ENCODE data around the gene LAMA1.
"Not testable (repeated sequence)": the region's sequence is repeated elsewhere in the genome, so short reads cannot be mapped to it uniquely, and the experiment has no call there.

Gene LAMA1

DNA sequence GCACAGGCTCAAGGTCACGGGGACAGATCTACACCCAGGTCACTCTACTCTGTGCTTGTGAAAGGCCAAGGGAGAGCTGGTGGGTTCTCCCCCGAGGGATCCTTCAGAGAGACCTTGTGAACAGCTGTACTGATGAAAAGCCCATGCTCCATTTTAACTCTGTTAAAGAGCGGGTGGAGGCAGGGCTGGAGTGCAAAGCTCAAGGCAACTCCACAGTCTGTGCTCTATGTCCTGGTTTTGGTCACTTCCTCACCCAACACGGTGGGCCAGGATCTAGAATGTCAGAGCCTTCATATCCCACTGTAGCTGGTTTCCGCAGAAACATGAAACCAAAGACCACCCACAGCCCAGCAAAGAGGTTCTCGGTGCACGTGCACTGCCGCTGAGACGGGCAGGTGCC is 177.1 kb downstream of the LAMA1 start:
- TF ChIP-seq, protein P1, sequence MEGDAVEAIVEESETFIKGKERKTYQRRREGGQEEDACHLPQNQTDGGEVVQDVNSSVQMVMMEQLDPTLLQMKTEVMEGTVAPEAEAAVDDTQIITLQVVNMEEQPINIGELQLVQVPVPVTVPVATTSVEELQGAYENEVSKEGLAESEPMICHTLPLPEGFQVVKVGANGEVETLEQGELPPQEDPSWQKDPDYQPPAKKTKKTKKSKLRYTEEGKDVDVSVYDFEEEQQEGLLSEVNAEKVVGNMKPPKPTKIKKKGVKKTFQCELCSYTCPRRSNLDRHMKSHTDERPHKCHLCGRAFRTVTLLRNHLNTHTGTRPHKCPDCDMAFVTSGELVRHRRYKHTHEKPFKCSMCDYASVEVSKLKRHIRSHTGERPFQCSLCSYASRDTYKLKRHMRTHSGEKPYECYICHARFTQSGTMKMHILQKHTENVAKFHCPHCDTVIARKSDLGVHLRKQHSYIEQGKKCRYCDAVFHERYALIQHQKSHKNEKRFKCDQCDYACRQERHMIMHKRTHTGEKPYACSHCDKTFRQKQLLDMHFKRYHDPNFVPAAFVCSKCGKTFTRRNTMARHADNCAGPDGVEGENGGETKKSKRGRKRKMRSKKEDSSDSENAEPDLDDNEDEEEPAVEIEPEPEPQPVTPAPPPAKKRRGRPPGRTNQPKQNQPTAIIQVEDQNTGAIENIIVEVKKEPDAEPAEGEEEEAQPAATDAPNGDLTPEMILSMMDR (conservative IDR thresholded peaks at IDR 0.05): no peak
- H3K27ac ChIP-seq: no peak overlapping the region

DNA sequence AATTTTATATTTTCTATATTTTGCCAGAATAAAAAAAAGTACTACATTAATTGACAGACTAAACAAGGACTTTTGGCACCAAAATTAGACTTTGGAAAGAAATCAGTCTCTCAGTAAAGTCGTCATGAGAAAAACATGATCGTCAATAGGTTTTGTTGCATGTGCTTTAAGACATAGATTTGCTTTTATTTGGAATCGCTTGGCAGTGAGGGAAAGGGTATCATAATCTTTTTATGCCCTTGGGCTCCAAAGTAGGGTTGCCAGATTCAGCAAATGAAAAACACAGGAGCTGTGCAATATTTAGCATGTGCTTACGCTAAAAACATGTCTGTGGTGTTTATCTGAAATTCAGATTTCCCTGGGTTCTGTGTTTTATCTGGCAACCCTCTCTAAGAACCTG is 177.6 kb downstream of the LAMA1 start:
- H3K27ac ChIP-seq: no peak overlapping the region
- TF ChIP-seq, protein P1 (conservative IDR thresholded peaks at IDR 0.05): no peak

DNA sequence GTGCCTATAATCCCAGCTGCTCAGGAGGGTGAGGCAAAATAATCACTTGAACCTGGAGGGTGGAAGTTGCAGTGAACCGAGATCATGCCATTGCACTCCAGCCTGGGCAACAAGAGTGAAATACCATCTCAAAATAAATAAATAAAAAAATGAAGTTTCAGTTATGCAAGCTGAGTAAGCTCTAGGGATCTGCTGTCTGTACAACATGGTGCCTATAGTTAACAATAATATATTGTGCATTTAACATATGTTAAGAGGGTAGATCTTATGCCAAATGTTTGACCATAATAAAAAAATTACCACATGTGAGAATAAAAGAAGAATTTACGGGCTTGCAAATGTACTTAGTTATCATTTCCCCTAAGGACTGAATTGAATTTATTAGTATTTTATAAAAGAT is 179.2 kb downstream of the LAMA1 start:
- not testable (repeated sequence) for H3K27ac ChIP-seq

DNA sequence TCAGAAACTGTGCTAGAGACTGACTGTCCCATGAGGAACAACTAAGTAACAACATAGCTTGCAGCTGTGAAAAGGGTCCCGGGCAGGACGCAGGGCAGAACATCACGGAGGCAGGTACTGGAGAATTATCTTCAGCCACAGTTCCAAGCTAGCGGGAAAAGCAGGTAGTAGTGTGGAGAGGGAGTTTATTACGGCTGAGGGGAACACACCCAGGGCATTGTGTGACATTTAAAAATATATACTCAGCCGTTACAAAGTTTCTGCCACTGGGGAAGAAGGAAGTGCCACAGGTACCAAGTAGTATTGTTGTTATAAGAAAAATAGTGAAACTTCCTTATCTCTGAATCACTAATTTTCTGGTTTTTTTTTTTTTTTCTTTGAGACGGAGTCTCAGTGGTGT is 179.6 kb downstream of the LAMA1 start:
- TF ChIP-seq, protein P1 (conservative IDR thresholded peaks at IDR 0.05): no peak
- no peak overlapping the region for H3K27ac ChIP-seq

DNA sequence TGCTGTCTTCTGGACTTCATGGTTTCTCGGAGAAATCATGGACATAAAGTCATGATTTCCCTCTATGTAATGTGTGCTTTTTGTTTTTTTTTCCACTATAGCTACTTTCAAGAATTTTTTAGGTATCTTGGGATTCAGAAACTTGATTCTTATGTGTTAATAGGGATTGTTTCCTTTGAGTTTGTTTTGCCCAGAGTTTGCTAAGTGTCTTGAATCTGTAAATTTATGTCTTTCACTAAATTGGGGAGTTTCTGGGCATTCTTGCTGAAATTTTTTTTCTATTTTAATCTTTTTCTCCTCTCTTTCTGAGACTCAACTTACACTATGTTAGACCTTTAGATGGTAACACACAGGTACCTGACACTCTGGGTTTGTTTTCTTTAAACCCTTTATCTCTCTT is 182.7 kb downstream of the LAMA1 start:
- H3K27ac ChIP-seq: no peak overlapping the region
- TF ChIP-seq, protein P1 (conservative IDR thresholded peaks at IDR 0.05): no peak

DNA sequence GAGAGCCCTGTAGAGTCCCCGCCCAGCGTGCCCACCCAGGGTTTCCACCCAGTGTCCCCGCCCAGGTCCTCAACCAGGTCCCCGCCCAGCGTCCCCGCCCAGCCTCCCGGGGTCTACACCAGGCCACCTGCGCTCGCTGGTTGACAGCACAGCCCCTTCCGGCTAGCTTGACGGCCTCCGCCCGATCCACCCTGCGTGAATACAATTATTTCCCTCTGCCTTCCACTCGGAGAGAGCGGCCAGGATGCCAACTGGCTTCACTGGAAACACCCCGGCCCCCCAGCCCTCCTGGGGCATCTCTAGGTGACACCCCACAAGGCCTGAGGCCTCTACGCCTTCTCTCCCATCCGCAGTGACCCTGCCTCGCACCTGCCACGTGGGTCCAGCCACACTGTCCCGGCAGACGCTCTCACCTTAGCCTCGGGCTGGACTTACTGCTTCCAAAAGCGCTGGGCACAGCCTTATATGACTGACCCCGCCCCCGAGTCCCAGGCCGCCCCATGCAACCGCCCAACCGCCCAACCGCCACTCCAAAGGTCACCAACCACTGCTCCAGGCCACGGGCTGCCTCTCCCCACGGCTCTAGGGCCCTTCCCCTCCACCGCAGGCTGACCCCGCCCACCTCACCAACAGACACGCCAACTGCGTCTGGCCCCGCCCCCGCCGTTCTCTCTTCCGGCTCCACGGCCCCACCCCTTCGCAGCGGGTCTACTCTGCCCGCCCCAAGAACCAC is 188.1 kb downstream of the LAMA1 start:
- TF ChIP-seq, protein P1 (conservative IDR thresholded peaks at IDR 0.05): no peak

DNA sequence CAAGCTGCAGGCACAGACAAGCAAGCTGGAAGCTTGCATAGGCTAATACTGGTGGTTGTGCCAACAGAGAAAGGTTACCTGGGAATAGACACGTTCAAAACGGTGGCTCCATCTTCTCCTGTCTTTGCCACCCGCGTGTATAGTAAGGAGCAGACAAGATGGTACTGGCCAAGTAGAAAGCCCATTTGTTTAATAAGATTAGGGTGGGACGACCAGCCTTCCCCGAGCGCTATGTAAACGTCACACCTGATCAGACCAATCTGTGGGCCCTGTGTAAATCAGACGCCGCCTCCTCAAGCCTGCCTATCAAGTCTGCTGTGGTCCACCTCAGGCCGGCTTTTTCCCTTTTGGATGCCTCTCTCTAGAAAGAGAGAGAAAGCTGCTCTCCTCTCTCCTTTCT is 189.2 kb downstream of the LAMA1 start:
- no peak overlapping the region for H3K27ac ChIP-seq
- TF ChIP-seq, protein P1 (conservative IDR thresholded peaks at IDR 0.05): no peak

More for the DNA sequence above, 188.1 kb downstream of the LAMA1 start:
- no peak overlapping the region for H3K27ac ChIP-seq

DNA sequence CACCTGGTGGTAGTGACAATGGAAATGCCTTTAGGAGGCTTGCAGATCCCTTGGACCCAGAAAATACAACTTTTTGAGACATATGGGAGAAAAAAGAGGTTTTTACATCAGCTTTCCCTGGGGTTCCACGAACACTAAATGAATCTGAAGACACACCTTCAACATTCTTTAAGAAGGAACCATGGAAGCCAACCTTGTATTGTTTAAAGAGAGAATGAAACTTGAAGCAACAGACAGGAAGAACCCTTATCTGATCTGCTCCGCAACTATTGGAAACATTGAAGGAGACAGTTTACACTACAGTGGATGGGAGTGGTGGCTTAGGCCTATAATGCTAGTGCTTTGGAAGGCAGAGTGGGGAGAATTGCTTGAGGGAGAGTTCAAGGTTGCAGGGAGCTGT is 190.4 kb downstream of the LAMA1 start:
- TF ChIP-seq, protein P1 (conservative IDR thresholded peaks at IDR 0.05): no peak
- no peak overlapping the region for H3K27ac ChIP-seq
